Uterus (tissue), 4 donors: ENCODE results near the gene TPO. TPM values are rescaled to one million over a fixed set of nuclear protein-coding genes. Genes with fewer than 3 reads are reported as not detected.

Experiments
- DNase-seq, 2 donors: peaks; one replicate each; pipeline ENCODE4 v3.0.0-alpha.2; 2019 to 2020
- H3K27ac ChIP-seq, 2 donors: fragments of 200-600 bp; sonication (generic); 1 replicate in 1 of 2; 2 replicates in 1 of 2; pipeline ENCODE4 v1.5.1; 2016 to 2018
- H3K27me3 ChIP-seq, 2 donors: fragments of 200-600 bp; sonication (generic); one replicate each; pipeline ENCODE4 v1.5.1; 2018 to 2019; ENCODE audit warnings: control low read depth in 1 of 2
- H3K36me3 ChIP-seq, 2 donors: fragments of 200-600 bp; sonication (generic); one replicate each; pipeline ENCODE4 v1.5.1; 2019; ENCODE audit warnings: control low read depth in 1 of 2
- H3K4me1 ChIP-seq, 2 donors: fragments of 200-600 bp; sonication (generic); one replicate each; pipeline ENCODE4 v1.5.1; 2018 to 2019; ENCODE audit warnings: control low read depth in 1 of 2
- H3K4me3 ChIP-seq, 2 donors: fragments of 200-600 bp; sonication (generic); 1 replicate in 1 of 2; 2 replicates in 1 of 2; pipeline ENCODE4 v1.5.1; 2018 to 2019; ENCODE audit warnings: mild to moderate bottlenecking in 1 of 2
- H3K9me3 ChIP-seq, 2 donors: fragments of 200-600 bp; sonication (generic); one replicate each; pipeline ENCODE4 v1.5.1; 2019; ENCODE audit warnings: control low read depth in 1 of 2
- POLR2A ChIP-seq, 2 donors: fragments of 450-650 bp; IDR thresholded peaks; one replicate each; pipeline ENCODE4 v1.6.1; 2016; ENCODE audit warnings: antibody characterized with exemption in 2 of 2, mild to moderate bottlenecking in 1 of 2, moderate library complexity in 1 of 2
- intact Hi-C: fragments of 100-400 bp; cut with DNase I; formaldehyde crosslinking; loops from one replicate; pipeline ENCODE4 v1.15.1; 2023; ENCODE audit warnings: low total_unique reads
- total RNA-seq, 4 donors: library from RNA; depleted of rRNA in 3 of 4; stranded (reverse); fragments of >200 nt in 3 of 4; gene quantifications; one replicate each; pipeline versions ENCODE4 v1.1.0 to v1.2.4, GENCODE V29; 2014 to 2023
- TF ChIP-seq, protein P1 (sequence below), 4 experiments: fragments of 200-600 bp in 2 of 4; fragments of 450-650 bp in 2 of 4; sonication (generic) in 2 of 4; IDR thresholded peaks; one replicate each; pipeline ENCODE4 v1.5.1; 2016 to 2019; ENCODE audit warnings: antibody characterized with exemption in 4 of 4, mild to moderate bottlenecking in 2 of 4, moderate library complexity in 1 of 4
- donor health status: DM: yes; HTN: yes; CAD: no.

The TPO gene
- total RNA-seq, 4 donors from 2014 or later: 4.4 TPM; not detected in 3

DNA sequence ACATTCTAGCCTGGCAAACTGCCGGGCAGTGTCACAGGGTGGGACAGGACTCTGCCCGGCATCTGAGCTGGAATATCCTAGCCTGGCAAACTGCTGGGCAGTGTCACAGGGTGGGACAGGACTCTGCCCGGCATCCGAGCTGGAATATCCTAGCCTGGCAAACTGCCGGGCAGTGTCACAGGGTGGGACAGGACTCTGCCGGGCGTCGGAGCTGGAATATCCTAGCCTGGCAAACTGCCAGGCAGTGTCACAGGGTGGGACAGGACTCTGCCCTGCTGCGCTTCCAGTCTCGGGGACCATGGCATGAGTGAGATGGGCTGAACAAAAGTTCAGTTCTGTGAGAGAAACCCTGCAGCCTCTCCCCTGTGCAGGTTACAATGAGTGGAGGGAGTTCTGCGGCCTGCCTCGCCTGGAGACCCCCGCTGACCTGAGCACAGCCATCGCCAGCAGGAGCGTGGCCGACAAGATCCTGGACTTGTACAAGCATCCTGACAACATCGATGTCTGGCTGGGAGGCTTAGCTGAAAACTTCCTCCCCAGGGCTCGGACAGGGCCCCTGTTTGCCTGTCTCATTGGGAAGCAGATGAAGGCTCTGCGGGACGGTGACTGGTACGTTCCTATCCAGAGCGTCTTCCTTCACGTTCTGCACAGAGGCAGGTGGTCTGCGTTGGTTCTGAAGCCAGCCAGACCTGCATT, 80.3 kb downstream of the TPO start:
- DNase-seq: no peak
- Histone ChIP-seq H3K27ac (no peak overlapping the region), H3K9me3 (no peaks in the 10 kb centered on the region), H3K4me3 (no peak overlapping the region), H3K27me3 (no peaks in the 10 kb centered on the region), H3K4me1 (no peaks in the 10 kb centered on the region), H3K36me3 (no peaks in the 10 kb centered on the region)
- intact Hi-C loops: no loop called here
- no peak for TF ChIP-seq POLR2A (IDR thresholded peaks at IDR 0.05)
- TF ChIP-seq, protein P1, sequence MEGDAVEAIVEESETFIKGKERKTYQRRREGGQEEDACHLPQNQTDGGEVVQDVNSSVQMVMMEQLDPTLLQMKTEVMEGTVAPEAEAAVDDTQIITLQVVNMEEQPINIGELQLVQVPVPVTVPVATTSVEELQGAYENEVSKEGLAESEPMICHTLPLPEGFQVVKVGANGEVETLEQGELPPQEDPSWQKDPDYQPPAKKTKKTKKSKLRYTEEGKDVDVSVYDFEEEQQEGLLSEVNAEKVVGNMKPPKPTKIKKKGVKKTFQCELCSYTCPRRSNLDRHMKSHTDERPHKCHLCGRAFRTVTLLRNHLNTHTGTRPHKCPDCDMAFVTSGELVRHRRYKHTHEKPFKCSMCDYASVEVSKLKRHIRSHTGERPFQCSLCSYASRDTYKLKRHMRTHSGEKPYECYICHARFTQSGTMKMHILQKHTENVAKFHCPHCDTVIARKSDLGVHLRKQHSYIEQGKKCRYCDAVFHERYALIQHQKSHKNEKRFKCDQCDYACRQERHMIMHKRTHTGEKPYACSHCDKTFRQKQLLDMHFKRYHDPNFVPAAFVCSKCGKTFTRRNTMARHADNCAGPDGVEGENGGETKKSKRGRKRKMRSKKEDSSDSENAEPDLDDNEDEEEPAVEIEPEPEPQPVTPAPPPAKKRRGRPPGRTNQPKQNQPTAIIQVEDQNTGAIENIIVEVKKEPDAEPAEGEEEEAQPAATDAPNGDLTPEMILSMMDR (IDR thresholded peaks at IDR 0.05): no peak

DNA sequence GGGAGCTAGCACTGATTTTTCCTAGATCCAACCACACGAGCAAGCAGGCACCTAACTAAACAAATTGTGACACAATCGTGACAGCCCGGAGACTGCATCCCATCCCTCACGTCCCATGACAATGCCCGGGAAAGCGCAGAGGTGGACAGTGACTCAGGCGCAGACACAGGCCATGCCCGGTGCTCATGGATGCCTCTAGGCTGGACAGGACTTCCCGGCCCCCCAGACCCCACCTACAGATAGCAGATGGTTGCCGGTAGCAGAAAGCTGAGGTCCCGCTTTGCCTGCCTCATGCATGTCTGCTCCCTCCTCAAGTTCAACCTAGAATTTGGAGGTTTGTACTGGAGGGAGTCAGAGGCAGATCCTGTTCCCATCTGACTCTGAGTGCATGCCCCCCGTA, 81.0 kb downstream of the TPO start:
- H3K27me3 ChIP-seq: no peaks in the 10 kb centered on the region
- H3K9me3 ChIP-seq: no peaks in the 10 kb centered on the region
- H3K4me3 ChIP-seq: no peak overlapping the region
- H3K27ac ChIP-seq: no peak overlapping the region
- intact Hi-C loops: no loop called here
- no peak for TF ChIP-seq POLR2A (IDR thresholded peaks at IDR 0.05)
- TF ChIP-seq, protein P1 (IDR thresholded peaks at IDR 0.05): no peak
- no peaks in the 10 kb centered on the region for H3K4me1 ChIP-seq
- no peaks in the 10 kb centered on the region for H3K36me3 ChIP-seq
- DNase-seq: no peak

DNA sequence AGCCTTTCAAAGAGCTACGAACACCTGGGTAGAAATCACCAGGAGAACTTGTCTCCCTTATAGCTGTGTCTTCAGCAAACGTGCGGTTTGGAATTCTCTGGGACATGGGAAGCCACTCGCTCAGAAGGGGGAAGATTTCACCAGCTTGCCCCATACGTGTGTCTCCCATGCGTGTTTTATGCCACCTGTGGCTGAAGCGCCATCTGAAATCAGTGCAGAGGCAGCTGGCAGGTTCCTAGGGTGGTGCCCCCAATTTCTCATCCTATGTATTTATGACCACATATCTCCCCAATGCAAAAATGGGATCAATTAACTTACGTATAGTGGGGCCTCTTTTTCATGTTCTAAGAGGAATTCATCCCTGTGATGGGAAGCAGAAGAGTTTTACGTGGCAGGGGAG, 81.6 kb downstream of the TPO start:
- H3K4me3 ChIP-seq: no peak overlapping the region
- no peaks in the 10 kb centered on the region for H3K4me1 ChIP-seq
- no peaks in the 10 kb centered on the region for H3K36me3 ChIP-seq
- no peaks in the 10 kb centered on the region for H3K27me3 ChIP-seq
- H3K9me3 ChIP-seq: no peaks in the 10 kb centered on the region
- intact Hi-C loops: no loop called here
- DNase-seq: no peak
- TF ChIP-seq, protein P1 (IDR thresholded peaks at IDR 0.05): no peak
- no peak for TF ChIP-seq POLR2A (IDR thresholded peaks at IDR 0.05)
- no peak overlapping the region for H3K27ac ChIP-seq

DNA sequence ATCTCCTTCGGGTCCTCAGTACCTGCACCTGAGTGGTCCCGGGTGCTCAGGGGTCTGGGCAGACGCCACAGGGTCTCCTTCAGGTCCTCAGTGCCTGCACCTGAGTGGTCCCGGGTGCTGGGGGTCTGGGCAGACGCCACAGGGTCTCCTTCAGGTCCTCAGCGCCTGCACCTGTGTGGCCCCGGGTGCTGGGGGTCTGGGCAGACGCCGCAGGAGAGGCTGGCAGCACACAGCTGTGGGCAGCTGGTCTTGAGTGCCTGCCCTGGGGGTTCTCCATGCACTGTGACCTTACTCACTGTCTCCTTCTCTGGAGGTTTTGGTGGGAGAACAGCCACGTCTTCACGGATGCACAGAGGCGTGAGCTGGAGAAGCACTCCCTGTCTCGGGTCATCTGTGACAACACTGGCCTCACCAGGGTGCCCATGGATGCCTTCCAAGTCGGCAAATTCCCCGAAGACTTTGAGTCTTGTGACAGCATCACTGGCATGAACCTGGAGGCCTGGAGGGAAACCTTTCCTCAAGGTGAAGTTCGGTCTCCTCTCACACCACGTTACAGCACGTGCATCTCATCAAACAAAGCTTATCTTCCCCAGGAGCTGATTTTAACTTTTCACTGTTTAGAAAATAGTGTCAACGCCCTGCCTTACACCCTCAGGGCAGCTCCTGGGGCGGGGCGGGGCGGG, 82.6 kb downstream of the TPO start:
- Histone ChIP-seq H3K4me1 (no peaks in the 10 kb centered on the region), H3K27me3 (no peaks in the 10 kb centered on the region), H3K9me3 (no peaks in the 10 kb centered on the region), H3K27ac (no peak overlapping the region), H3K36me3 (no peaks in the 10 kb centered on the region), H3K4me3 (no peak overlapping the region)
- no peak for TF ChIP-seq POLR2A (IDR thresholded peaks at IDR 0.05)
- TF ChIP-seq, protein P1 (IDR thresholded peaks at IDR 0.05): no peak
- DNase-seq: no peak
- intact Hi-C loops: no loop called here

DNA sequence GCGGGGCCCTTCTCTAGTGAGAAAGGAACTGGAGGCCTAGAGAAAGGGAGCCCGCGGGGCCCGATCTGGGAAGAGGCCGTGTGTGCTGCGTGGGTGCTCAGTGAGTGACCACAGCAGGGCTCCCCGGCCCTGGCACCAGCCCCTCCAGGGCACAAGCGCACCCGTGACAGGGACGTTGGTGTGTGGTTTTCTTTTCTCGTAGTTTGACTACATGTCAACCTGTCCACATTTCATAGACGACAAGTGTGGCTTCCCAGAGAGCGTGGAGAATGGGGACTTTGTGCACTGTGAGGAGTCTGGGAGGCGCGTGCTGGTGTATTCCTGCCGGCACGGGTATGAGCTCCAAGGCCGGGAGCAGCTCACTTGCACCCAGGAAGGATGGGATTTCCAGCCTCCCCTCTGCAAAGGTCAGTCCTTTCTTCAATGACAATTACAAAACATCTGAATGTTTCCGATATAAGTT, 83.1 kb downstream of the TPO start:
- Histone ChIP-seq H3K4me3 (no peak overlapping the region), H3K4me1 (no peaks in the 10 kb centered on the region), H3K27me3 (no peaks in the 10 kb centered on the region), H3K27ac (no peak overlapping the region), H3K36me3 (no peaks in the 10 kb centered on the region), H3K9me3 (no peaks in the 10 kb centered on the region)
- intact Hi-C loops: no loop called here
- no peak for DNase-seq
- TF ChIP-seq POLR2A (IDR thresholded peaks at IDR 0.05): no peak
- TF ChIP-seq, protein P1 (IDR thresholded peaks at IDR 0.05): no peak
